Measurements from ENCODE around the gene MSH5. TPM values are rescaled to one million over a fixed set of nuclear protein-coding genes. Genes with fewer than 3 reads are reported as not detected.
A peak's percentile ranks its signal among the peaks of the same experiment; 100 is the strongest.

MSH5 gene
- total RNA-seq, 2 donors from 2014 or later, result 35.7 to 57.2 TPM

DNA sequence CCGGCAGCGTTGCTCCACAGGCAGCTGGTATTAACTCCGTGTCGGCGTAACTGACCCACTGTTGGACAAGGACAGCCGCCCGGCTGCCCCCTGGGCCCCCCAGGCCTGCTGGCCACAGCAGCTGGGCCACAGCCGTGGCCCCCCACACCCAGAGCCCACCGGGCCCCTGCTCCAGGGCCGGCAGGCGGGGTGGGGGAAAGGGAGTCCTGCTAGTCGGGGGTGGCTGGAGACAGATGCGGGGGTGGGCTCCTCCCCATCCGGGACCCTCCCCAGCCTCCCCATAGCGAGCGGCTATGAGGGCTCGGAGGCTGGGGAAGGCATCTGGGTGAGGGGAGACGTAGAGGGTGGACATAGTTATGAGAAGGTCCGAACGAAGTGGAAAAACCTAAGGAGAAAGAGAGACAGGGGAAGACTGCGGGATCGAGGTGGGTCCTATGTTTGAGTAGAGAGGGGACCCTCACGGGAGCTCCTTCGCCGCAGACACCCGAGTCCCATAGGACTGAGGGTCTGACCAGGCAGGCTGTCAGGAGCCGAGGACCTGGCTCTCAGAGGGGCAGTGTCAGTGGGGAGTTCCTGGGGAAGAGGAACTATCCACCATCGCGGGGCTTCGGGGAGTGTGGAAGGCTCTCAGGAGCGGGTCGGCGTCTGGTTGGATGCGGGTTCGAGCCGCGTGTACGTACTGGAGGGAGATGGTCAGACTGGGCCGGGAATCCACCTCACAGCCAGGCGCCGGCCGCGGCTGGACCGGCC is 55.2 kb downstream of the MSH5 start:
- Histone ChIP-seq H3K27ac (ENCODE audit: low read depth, low read length) (peak overlapping the region; percentile 98), H3K9me3 (ENCODE audit: control insufficient read depth, low read length) (no peaks in the 10 kb centered on the region), H3K4me3 (ENCODE audit: low read length) (peak overlapping the region; percentile 95), H3K36me3 (ENCODE audit: control insufficient read depth, insufficient read depth, low read length) (peaks cover 44% of the 10 kb centered on the region), H3K9ac (ENCODE audit: extremely low read depth, low read length, poor library complexity, severe bottlenecking) (peak overlapping the region; percentile 87), H3K27me3 (ENCODE audit: control insufficient read depth, insufficient read depth, low read length, poor library complexity, severe bottlenecking) (no peaks in the 10 kb centered on the region), H3K4me1 (ENCODE audit: control insufficient read depth, insufficient read depth, low read length) (no peaks in the 10 kb centered on the region)
- no peaks in the 10 kb centered on the region for H3K27me3 Mint-ChIP-seq (ENCODE audit: insufficient read depth)
- no peak for DNase-seq
- H3K27ac Mint-ChIP-seq, result peak overlapping the region; percentile 97
- 1% methylated on average over 8 to 44 of the region's 44 CpGs for WGBS, 2 experiments (ENCODE audit: insufficient coverage in 1 of 2, insufficient read length in 1 of 2)
- H3K9me3 Mint-ChIP-seq, result no peaks in the 10 kb centered on the region
- H3K4me3 Mint-ChIP-seq, result peak overlapping the region; percentile 97
- peaks cover 21% of the 10 kb centered on the region for H3K36me3 Mint-ChIP-seq (ENCODE audit: low read depth)
- H3K4me1 Mint-ChIP-seq, result peaks cover 11% of the 10 kb centered on the region
- TF ChIP-seq, protein P1, sequence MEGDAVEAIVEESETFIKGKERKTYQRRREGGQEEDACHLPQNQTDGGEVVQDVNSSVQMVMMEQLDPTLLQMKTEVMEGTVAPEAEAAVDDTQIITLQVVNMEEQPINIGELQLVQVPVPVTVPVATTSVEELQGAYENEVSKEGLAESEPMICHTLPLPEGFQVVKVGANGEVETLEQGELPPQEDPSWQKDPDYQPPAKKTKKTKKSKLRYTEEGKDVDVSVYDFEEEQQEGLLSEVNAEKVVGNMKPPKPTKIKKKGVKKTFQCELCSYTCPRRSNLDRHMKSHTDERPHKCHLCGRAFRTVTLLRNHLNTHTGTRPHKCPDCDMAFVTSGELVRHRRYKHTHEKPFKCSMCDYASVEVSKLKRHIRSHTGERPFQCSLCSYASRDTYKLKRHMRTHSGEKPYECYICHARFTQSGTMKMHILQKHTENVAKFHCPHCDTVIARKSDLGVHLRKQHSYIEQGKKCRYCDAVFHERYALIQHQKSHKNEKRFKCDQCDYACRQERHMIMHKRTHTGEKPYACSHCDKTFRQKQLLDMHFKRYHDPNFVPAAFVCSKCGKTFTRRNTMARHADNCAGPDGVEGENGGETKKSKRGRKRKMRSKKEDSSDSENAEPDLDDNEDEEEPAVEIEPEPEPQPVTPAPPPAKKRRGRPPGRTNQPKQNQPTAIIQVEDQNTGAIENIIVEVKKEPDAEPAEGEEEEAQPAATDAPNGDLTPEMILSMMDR (conservative IDR thresholded peaks at IDR 0.05), result no peak

DNA sequence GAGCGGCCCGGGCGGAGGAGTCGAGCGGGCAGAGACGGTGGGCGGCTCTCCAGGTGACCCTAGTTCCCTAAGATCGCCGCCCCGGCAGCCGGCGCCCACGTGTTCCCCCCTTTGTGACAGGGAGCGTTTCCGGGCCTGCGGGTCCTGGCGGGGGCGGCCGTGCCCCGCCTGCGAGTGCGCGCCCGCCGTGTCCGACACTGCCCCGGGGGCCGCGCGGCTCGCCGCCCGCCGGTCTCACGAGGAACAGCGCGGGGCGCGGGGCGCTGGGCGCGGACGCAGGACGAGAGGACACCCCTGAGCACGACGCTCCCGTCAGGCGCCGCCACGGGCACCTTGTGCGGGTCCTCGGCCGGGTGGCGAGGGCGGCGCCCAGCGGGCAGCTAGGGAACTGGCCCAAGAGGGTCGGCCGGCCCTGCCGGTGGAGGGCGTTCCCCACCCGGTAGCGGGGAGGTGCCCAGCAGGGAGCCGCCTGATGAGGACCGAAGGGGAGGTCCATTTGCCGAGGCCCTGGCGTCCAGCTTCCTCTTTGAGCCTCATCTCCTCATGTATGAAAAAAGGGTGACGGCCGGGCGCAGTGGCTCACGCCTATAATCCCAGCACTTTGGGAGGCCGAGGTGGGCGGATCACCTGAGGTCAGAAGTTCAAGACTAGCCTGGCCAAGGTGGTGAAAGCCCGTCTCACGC is 56.0 kb downstream of the MSH5 start, which contains the start of gene VARS1:
TSS of gene VARS1 (minus strand) at position 137 of the 683 bp plus-strand sequence. CDS start 535 bp downstream, outside the sequence.
- TF ChIP-seq, protein P1 (conservative IDR thresholded peaks at IDR 0.05), result peak; percentile 90
- peaks cover 37% of the 10 kb centered on the region for H3K36me3 ChIP-seq (ENCODE audit: control insufficient read depth, insufficient read depth, low read length)
- H3K4me3 ChIP-seq (ENCODE audit: low read length), result peak within 1 kb of the TSS; percentile 95
- 3 to 23% methylated on average over 10 to 75 of the region's 75 CpGs for WGBS, 2 experiments (ENCODE audit: insufficient coverage in 1 of 2, insufficient read length in 1 of 2)
- Mint-ChIP-seq H3K36me3 (ENCODE audit: low read depth) (peaks cover 17% of the 10 kb centered on the region), H3K4me3 (peak within 1 kb of the TSS; percentile 97), H3K27ac (peak within 1 kb of the TSS; percentile 97), H3K27me3 (ENCODE audit: insufficient read depth) (no peaks in the 10 kb centered on the region), H3K4me1 (peaks cover 11% of the 10 kb centered on the region), H3K9me3 (no peaks in the 10 kb centered on the region)
- no peaks in the 10 kb centered on the region for H3K27me3 ChIP-seq (ENCODE audit: control insufficient read depth, insufficient read depth, low read length, poor library complexity, severe bottlenecking)
- no peaks in the 10 kb centered on the region for H3K4me1 ChIP-seq (ENCODE audit: control insufficient read depth, insufficient read depth, low read length)
- peak within 1 kb of the TSS; percentile 87 for H3K9ac ChIP-seq (ENCODE audit: extremely low read depth, low read length, poor library complexity, severe bottlenecking)
- peak; percentile 97 for DNase-seq
- no peaks in the 10 kb centered on the region for H3K9me3 ChIP-seq (ENCODE audit: control insufficient read depth, low read length)
- H3K27ac ChIP-seq (ENCODE audit: low read depth, low read length), result peak within 1 kb of the TSS; percentile 98

DNA sequence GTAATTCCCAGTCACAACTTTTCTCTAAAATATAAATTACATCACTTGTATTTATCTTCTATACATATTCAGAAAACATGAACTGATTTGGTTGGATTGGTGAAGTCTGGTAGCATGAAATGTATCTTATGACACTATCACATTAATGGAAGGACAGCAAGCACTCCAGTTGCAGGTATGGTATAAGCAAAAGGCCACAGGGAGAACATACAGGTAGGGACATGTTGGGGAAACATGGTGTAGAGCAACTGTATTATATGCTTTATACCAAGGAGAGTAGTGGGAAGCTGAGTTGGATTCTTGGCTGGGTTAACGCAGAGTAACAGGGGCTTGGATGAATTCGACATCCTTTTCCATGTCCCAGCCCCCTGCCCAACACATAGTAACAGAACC is 57.2 kb downstream of the MSH5 start:
- H3K27ac ChIP-seq (ENCODE audit: low read depth, low read length), result no peak overlapping the region
- H3K4me1 ChIP-seq (ENCODE audit: control insufficient read depth, insufficient read depth, low read length), result no peaks in the 10 kb centered on the region
- Mint-ChIP-seq H3K27me3 (ENCODE audit: insufficient read depth) (no peaks in the 10 kb centered on the region), H3K36me3 (ENCODE audit: low read depth) (peaks cover 21% of the 10 kb centered on the region), H3K4me3 (no peak overlapping the region), H3K9me3 (no peaks in the 10 kb centered on the region), H3K4me1 (peaks cover 9% of the 10 kb centered on the region), H3K27ac (peak overlapping the region; percentile 4)
- WGBS, 2 experiments (ENCODE audit: insufficient coverage in 1 of 2, insufficient read length in 1 of 2), result 87% methylated on average over 2 of the region's 2 CpGs; no CpG with 5 or more reads in 1 of the 2 experiments
- no peak for DNase-seq
- H3K36me3 ChIP-seq (ENCODE audit: control insufficient read depth, insufficient read depth, low read length), result peaks cover 33% of the 10 kb centered on the region
- H3K9me3 ChIP-seq (ENCODE audit: control insufficient read depth, low read length), result no peaks in the 10 kb centered on the region
- H3K9ac ChIP-seq (ENCODE audit: extremely low read depth, low read length, poor library complexity, severe bottlenecking), result no peak overlapping the region
- H3K4me3 ChIP-seq (ENCODE audit: low read length), result no peak overlapping the region
- no peaks in the 10 kb centered on the region for H3K27me3 ChIP-seq (ENCODE audit: control insufficient read depth, insufficient read depth, low read length, poor library complexity, severe bottlenecking)
- TF ChIP-seq, protein P1 (conservative IDR thresholded peaks at IDR 0.05), result no peak

Measured in endodermal cell (in vitro differentiated cells).